Iris pigment epithelial cell (primary cell): ENCODE results near the gene DHX9.
A peak's percentile ranks its signal among the peaks of the same experiment; 100 is the strongest.
"Not testable (repeated sequence)": the region's sequence is repeated elsewhere in the genome, so short reads cannot be mapped to it uniquely, and the experiment has no call there.

Experiments used
- DNase-seq: peaks from one replicate; pipeline ENCODE4 v3.0.0-alpha.2; 2011; ENCODE audit warnings: low read depth

The DHX9 gene

GRCh38 chr1:182889997-182890396 lies 50.9 kb downstream of the DHX9 start:
- DNase-seq, result no peak

- DNase-seq, result no peak
Measured at GRCh38 chr1:182890927-182891610, 51.9 kb downstream of the DHX9 start.

- no peak for DNase-seq
Measured at GRCh38 chr1:182897696-182898095, 58.5 kb downstream of the DHX9 start.

GRCh38 chr1:182901946-182902345 lies 62.8 kb downstream of the DHX9 start:
- not testable (repeated sequence) for DNase-seq

- no peak for DNase-seq
Measured at GRCh38 chr1:182905321-182905720, 66.2 kb downstream of the DHX9 start.

GRCh38 chr1:182909578-182909977 lies 70.4 kb downstream of the DHX9 start:
- no peak for DNase-seq

GRCh38 chr1:182910143-182910542 lies 71.0 kb downstream of the DHX9 start:
- DNase-seq, result no peak

- no peak for DNase-seq
Measured at GRCh38 chr1:182913401-182913800, 74.3 kb downstream of the DHX9 start.

- peak; percentile 43 for DNase-seq
Measured at GRCh38 chr1:182917378-182917777, 78.2 kb downstream of the DHX9 start.

- no peak for DNase-seq
Measured at GRCh38 chr1:182925661-182926060, 86.5 kb downstream of the DHX9 start.

GRCh38 chr1:182927693-182928433 lies 88.7 kb downstream of the DHX9 start:
- no peak for DNase-seq

- no peak for DNase-seq
Measured at GRCh38 chr1:182930985-182931384, 91.8 kb downstream of the DHX9 start.

GRCh38 chr1:182935716-182936115 lies 96.6 kb downstream of the DHX9 start:
- DNase-seq, result no peak
